WI38 (cell line): Measurements from ENCODE around the gene SQSTM1.

ENCODE experiments used
- H3K4me3 ChIP-seq: 2 replicates; pipeline ENCODE4 v1.5.1; 2011; ENCODE audit warnings: low read depth, mild to moderate bottlenecking, control low read depth, low read length
- CTCF ChIP-seq: IDR thresholded peaks from 2 replicates; pipeline ENCODE4 v1.5.1; 2012; ENCODE audit warnings: low read depth, mild to moderate bottlenecking, control low read depth, low read length

The SQSTM1 gene

GRCh38 chr5:179777909-179778308 lies 42.8 kb upstream of the SQSTM1 start:
- TF ChIP-seq CTCF, result no peak
- H3K4me3 ChIP-seq, result no peak overlapping the region

- TF ChIP-seq CTCF, result no peak
- H3K4me3 ChIP-seq, result no peak overlapping the region
Measured at GRCh38 chr5:179778591-179778990, 42.1 kb upstream of the SQSTM1 start.

GRCh38 chr5:179779826-179780225 lies 40.9 kb upstream of the SQSTM1 start:
- no peak for TF ChIP-seq CTCF
- H3K4me3 ChIP-seq, result no peak overlapping the region

- TF ChIP-seq CTCF, result no peak
- H3K4me3 ChIP-seq, result no peak overlapping the region
Measured at GRCh38 chr5:179780362-179780761, 40.3 kb upstream of the SQSTM1 start.

- no peak overlapping the region for H3K4me3 ChIP-seq
- no peak for TF ChIP-seq CTCF
Measured at GRCh38 chr5:179781846-179782245, 38.9 kb upstream of the SQSTM1 start.

- H3K4me3 ChIP-seq, result no peak overlapping the region
- TF ChIP-seq CTCF, result no peak
Measured at GRCh38 chr5:179783128-179783527, 37.6 kb upstream of the SQSTM1 start.

- no peak overlapping the region for H3K4me3 ChIP-seq
- no peak for TF ChIP-seq CTCF
Measured at GRCh38 chr5:179786861-179787260, 33.8 kb upstream of the SQSTM1 start.
